ENCODE results near the gene SKI. TPM values are rescaled to one million over a fixed set of nuclear protein-coding genes. Genes with fewer than 3 reads are reported as not detected.

Gene SKI
- total and polyA plus RNA-seq, 2 of the 4 experiments (the other 2 are of a cell fraction) = 2.3 to 20.1 TPM

- no peak for DNase-seq
- H3K27ac ChIP-seq (ENCODE audit: insufficient read depth, low read length) = no peak overlapping the region
- H3K4ac ChIP-seq (ENCODE audit: low read depth, low read length) = no peak overlapping the region
- H3K4me2 ChIP-seq (ENCODE audit: low read depth, low read length) = no peak overlapping the region
- no peaks in the 10 kb centered on the region for H4K20me1 ChIP-seq (ENCODE audit: insufficient read depth, low read length)
- no peak overlapping the region for H3K56ac ChIP-seq (ENCODE audit: extremely low read depth, insufficient read depth, low read length)
- ChIA-PET POLR2A (ENCODE audit: unreplicated experiment) (no interaction called here), CTCF (no interaction called here)
- no peak overlapping the region for H3K9ac ChIP-seq (ENCODE audit: low read depth, low read length)
- H2BK5ac ChIP-seq (ENCODE audit: low read depth, low read length, poor library complexity, severe bottlenecking) = no peak overlapping the region
- no peak overlapping the region for H2AK9ac ChIP-seq (replicated peaks; ENCODE audit: low read depth, low read length, poor library complexity)
- no peaks in the 10 kb centered on the region for H3K27me3 ChIP-seq (ENCODE audit: control insufficient read depth, insufficient read depth, low read length)
- no peak overlapping the region for H3K4me3 ChIP-seq (ENCODE audit: insufficient read depth, low read depth, low read length)
- H2AK5ac ChIP-seq (ENCODE audit: low read depth, low read length) = no peak overlapping the region
- no peak overlapping the region for H3K18ac ChIP-seq (ENCODE audit: low read depth, low read length)
- H4K91ac ChIP-seq (ENCODE audit: insufficient read depth, low read depth, low read length) = no peak overlapping the region
- H2BK15ac ChIP-seq (ENCODE audit: low read depth, low read length) = no peak overlapping the region
- H2BK120ac ChIP-seq (ENCODE audit: low read depth, low read length) = no peak overlapping the region
- no peak overlapping the region for H3K23ac ChIP-seq (ENCODE audit: low read depth, low read length)
- ATAC-seq (ENCODE audit: low read depth) = no peak
- in situ Hi-C loops (cut with MboI; ENCODE audit: low sequenced_read_pairs) = no loop called here
- no peaks in the 10 kb centered on the region for H3K79me1 ChIP-seq (ENCODE audit: low read depth in 1 of 2, low read length in 2 of 2)
- WGBS, 2 experiments (ENCODE audit: extremely low coverage in 2 of 2, insufficient read length in 1 of 2) = 60% methylated on average over 1 of the region's 13 CpGs; no CpG with 5 or more reads in 1 of the 2 experiments
- no TSS peak for BruUV-seq (replicated peaks)
- no peaks in the 10 kb centered on the region for H3K9me3 ChIP-seq (ENCODE audit: control insufficient read depth, insufficient read depth, low read length)
- no peaks in the 10 kb centered on the region for H3K9me1 ChIP-seq (ENCODE audit: insufficient read depth, low read length)
- no peaks in the 10 kb centered on the region for H3K4me1 ChIP-seq (ENCODE audit: control insufficient read depth, insufficient read depth, low read length)
- no peak overlapping the region for H4K8ac ChIP-seq (ENCODE audit: low read depth in 2 of 2, low read length in 2 of 2)
- intact Hi-C loops (cut with micrococcal nuclease) = no loop called here
- dilution Hi-C loops (cut with HindIII; ENCODE audit: low sequenced_read_pairs, unreplicated experiment) = no loop called here
- no peak overlapping the region for H2BK20ac ChIP-seq (ENCODE audit: low read depth, low read length)
- H4K5ac ChIP-seq (ENCODE audit: low read depth, low read length) = no peak overlapping the region
- no peak overlapping the region for H2AFZ ChIP-seq (replicated peaks; ENCODE audit: low read length, poor library complexity)
- no peaks in the 10 kb centered on the region for H3K36me3 ChIP-seq (ENCODE audit: control insufficient read depth, insufficient read depth, low read length)
- no peak for TF ChIP-seq RAD21 (IDR thresholded peaks at IDR 0.05; ENCODE audit: low read length)
- TF ChIP-seq CTCF (conservative IDR thresholded peaks at IDR 0.05; ENCODE audit: low read depth, low read length) = no peak
- TF ChIP-seq CEBPB (IDR thresholded peaks at IDR 0.05; ENCODE audit: low read depth, low read length) = no peak
- no peak for TF ChIP-seq MAFK (IDR thresholded peaks at IDR 0.05; ENCODE audit: low read depth, low read length)
- no peak for TF ChIP-seq RFX5 (IDR thresholded peaks at IDR 0.05; ENCODE audit: low read depth, low read length)
- no peak for TF ChIP-seq MAZ (IDR thresholded peaks at IDR 0.05; ENCODE audit: borderline replicate concordance, low read depth, low read length)
- TF ChIP-seq NFE2L2 (IDR thresholded peaks at IDR 0.05; ENCODE audit: low read depth, low read length) = no peak
- TF ChIP-seq MXI1 (IDR thresholded peaks at IDR 0.05; ENCODE audit: borderline replicate concordance, low read depth, low read length) = no peak
- TF ChIP-seq CHD1 (IDR thresholded peaks at IDR 0.05; ENCODE audit: low read depth, low read length) = no peak
- no peak for TF ChIP-seq ELK1 (IDR thresholded peaks at IDR 0.05; ENCODE audit: borderline replicate concordance, low read depth, low read length)
- TF ChIP-seq BHLHE40 (IDR thresholded peaks at IDR 0.05; ENCODE audit: low read depth, low read length) = no peak
- TF ChIP-seq POLR2A (IDR thresholded peaks at IDR 0.05; ENCODE audit: low read depth, low read length) = no peak
- no peak for TF ChIP-seq SMC3 (IDR thresholded peaks at IDR 0.05; ENCODE audit: low read depth, low read length)
- TF ChIP-seq, protein P1, sequence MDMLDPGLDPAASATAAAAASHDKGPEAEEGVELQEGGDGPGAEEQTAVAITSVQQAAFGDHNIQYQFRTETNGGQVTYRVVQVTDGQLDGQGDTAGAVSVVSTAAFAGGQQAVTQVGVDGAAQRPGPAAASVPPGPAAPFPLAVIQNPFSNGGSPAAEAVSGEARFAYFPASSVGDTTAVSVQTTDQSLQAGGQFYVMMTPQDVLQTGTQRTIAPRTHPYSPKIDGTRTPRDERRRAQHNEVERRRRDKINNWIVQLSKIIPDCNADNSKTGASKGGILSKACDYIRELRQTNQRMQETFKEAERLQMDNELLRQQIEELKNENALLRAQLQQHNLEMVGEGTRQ (IDR thresholded peaks at IDR 0.05; ENCODE audit: low read depth, low read length) = no peak
- no peak for TF ChIP-seq FOS (IDR thresholded peaks at IDR 0.05; ENCODE audit: low read depth, low read length)
- no peak for TF ChIP-seq RCOR1 (IDR thresholded peaks at IDR 0.05; ENCODE audit: insufficient replicate concordance, low read length)
- no peak overlapping the region for H3K14ac ChIP-seq (replicated peaks; ENCODE audit: low read depth, low read length)
These were observed 119.3 kb downstream of the SKI start for GRCh38 chr1:2347409-2347785.
